ENCODE measurements around the gene PYGB.

The PYGB gene

GRCh38 chr20:25216199-25216945, 31.5 kb upstream of the PYGB start:
- no peak for DNase-seq

GRCh38 chr20:25217161-25218108, 30.4 kb upstream of the PYGB start:
- DNase-seq = no peak

GRCh38 chr20:25218109-25218486, 29.8 kb upstream of the PYGB start:
- no peak for DNase-seq

GRCh38 chr20:25218492-25218891, 29.4 kb upstream of the PYGB start:
- no peak for DNase-seq

GRCh38 chr20:25219365-25219764, 28.5 kb upstream of the PYGB start:
- DNase-seq = no peak

GRCh38 chr20:25220021-25220730, 27.7 kb upstream of the PYGB start:
- no peak for DNase-seq

- DNase-seq = no peak
Measured at GRCh38 chr20:25220810-25221591, 26.9 kb upstream of the PYGB start.

GRCh38 chr20:25221592-25222460, 26.1 kb upstream of the PYGB start:
- no peak for DNase-seq

- no peak for DNase-seq
Measured at GRCh38 chr20:25222461-25223178, 25.3 kb upstream of the PYGB start.

GRCh38 chr20:25223179-25223661, 24.7 kb upstream of the PYGB start:
- no peak for DNase-seq

GRCh38 chr20:25223765-25224720, 23.8 kb upstream of the PYGB start:
- DNase-seq = no peak

- DNase-seq = no peak
Measured at GRCh38 chr20:25224941-25225340, 22.9 kb upstream of the PYGB start.

GRCh38 chr20:25225642-25226432, 22.0 kb upstream of the PYGB start:
- DNase-seq = no peak

GRCh38 chr20:25226433-25227316, 21.2 kb upstream of the PYGB start:
- DNase-seq = no peak

- no peak for DNase-seq
Measured at GRCh38 chr20:25227317-25227831, 20.5 kb upstream of the PYGB start.

GRCh38 chr20:25229486-25230165, 18.3 kb upstream of the PYGB start:
- DNase-seq = no peak

All from SHP77 treated with DMSO at 0.1 percent for 48 hours (cell line).